ENCODE measurements around the gene ARID4B.

DNA sequence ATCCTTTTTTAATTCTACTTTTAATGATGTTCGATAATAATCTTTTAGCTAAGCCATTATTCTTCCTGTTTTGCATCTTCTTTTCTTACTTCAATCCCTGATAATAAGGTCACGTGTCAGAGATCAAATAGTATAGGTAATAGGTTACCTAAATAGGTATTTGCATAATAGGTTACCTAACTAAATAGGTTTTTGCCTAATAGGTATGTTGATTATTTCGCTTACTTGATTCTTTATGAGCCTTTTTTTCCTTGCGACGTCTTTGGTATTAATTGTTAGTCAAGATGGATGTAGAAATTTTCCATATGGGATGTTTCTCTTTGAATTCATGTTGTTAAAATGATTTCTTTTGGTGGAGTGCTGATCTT lies 2.9 kb upstream of the ARID4B start:
- TF ChIP-seq, protein P1, sequence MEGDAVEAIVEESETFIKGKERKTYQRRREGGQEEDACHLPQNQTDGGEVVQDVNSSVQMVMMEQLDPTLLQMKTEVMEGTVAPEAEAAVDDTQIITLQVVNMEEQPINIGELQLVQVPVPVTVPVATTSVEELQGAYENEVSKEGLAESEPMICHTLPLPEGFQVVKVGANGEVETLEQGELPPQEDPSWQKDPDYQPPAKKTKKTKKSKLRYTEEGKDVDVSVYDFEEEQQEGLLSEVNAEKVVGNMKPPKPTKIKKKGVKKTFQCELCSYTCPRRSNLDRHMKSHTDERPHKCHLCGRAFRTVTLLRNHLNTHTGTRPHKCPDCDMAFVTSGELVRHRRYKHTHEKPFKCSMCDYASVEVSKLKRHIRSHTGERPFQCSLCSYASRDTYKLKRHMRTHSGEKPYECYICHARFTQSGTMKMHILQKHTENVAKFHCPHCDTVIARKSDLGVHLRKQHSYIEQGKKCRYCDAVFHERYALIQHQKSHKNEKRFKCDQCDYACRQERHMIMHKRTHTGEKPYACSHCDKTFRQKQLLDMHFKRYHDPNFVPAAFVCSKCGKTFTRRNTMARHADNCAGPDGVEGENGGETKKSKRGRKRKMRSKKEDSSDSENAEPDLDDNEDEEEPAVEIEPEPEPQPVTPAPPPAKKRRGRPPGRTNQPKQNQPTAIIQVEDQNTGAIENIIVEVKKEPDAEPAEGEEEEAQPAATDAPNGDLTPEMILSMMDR (IDR thresholded peaks at IDR 0.05; ENCODE audit: low read depth, low read length), result no peak
- no peak for TF ChIP-seq EZH2phosphoT487 (IDR thresholded peaks at IDR 0.05; ENCODE audit: low read depth)
